Measurements from ENCODE around the gene ZIM2. TPM values are rescaled to one million over a fixed set of nuclear protein-coding genes. Genes with fewer than 3 reads are reported as not detected.

The ZIM2 gene
- total RNA-seq, 6 donors from 2014 or later, result 0.30 to 1.0 TPM; not detected in 4

DNA sequence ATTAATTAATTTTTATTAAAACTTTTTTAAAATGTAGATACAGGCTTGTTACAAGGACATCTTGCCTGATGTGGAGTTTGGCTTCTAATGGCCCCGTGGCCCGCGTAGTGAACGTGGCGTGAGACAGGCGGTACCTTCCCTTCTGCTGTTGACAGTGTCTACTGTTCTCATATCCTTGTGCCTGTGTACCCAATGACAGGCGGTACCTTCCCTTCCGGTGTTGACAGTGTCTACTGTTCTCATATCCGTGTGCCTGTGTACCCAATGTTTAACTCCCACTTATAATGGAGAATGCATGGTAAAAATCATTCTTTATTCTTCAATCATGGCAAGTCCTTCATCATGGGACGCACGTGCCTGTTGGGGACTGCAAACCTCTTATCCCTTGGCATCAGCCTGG lies 89.9 kb downstream of the ZIM2 start:
- no peak for TF ChIP-seq POLR2A (IDR thresholded peaks at IDR 0.05)
- TF ChIP-seq EP300 (IDR thresholded peaks at IDR 0.05), result no peak
- TF ChIP-seq POLR2AphosphoS5 (IDR thresholded peaks at IDR 0.05), result no peak
- TF ChIP-seq, protein P1, sequence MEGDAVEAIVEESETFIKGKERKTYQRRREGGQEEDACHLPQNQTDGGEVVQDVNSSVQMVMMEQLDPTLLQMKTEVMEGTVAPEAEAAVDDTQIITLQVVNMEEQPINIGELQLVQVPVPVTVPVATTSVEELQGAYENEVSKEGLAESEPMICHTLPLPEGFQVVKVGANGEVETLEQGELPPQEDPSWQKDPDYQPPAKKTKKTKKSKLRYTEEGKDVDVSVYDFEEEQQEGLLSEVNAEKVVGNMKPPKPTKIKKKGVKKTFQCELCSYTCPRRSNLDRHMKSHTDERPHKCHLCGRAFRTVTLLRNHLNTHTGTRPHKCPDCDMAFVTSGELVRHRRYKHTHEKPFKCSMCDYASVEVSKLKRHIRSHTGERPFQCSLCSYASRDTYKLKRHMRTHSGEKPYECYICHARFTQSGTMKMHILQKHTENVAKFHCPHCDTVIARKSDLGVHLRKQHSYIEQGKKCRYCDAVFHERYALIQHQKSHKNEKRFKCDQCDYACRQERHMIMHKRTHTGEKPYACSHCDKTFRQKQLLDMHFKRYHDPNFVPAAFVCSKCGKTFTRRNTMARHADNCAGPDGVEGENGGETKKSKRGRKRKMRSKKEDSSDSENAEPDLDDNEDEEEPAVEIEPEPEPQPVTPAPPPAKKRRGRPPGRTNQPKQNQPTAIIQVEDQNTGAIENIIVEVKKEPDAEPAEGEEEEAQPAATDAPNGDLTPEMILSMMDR (IDR thresholded peaks at IDR 0.05), result no peak
- ATAC-seq (ENCODE audit: low FRiP score in 2 of 2) (no peak), DNase-seq (no peak)
- Histone ChIP-seq H3K4me3 (no peak overlapping the region), H3K4me1 (no peaks in the 10 kb centered on the region), H3K36me3 (no peaks in the 10 kb centered on the region), H3K9me3 (no peaks in the 10 kb centered on the region), H3K27ac (no peak overlapping the region), H3K27me3 (no peaks in the 10 kb centered on the region)
- WGBS, 2 donors, result 59 to 67% methylated on average over 11 of the region's 11 CpGs

DNA sequence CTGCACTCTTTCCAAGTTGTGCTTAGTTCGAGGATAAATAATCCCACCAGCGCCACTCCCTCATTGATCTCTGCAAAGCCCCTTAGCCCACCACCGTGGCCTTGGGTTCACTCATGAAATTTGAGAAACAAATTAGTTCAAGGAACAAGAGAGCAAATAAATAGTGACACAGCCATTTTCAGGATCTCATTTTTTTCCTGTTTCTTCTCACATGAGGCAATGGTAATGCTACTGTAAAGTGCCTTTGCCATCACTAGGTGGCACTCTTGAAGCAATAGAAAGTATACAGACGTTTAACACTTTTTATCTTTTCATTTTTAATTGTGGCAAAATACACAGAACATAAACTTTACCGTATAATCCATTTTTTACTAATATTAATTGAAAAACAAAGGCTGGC lies 92.1 kb downstream of the ZIM2 start:
- no peaks in the 10 kb centered on the region for H3K9me3 ChIP-seq
- no peak overlapping the region for H3K27ac ChIP-seq
- ATAC-seq (ENCODE audit: low FRiP score in 2 of 2) (peak in 1 of 2 donors; percentile 46), DNase-seq (no peak)
- no peaks in the 10 kb centered on the region for H3K36me3 ChIP-seq
- H3K27me3 ChIP-seq, result no peaks in the 10 kb centered on the region
- 23 to 25% methylated on average over 5 of the region's 5 CpGs for WGBS, 2 donors
- H3K4me1 ChIP-seq, result no peaks in the 10 kb centered on the region
- H3K4me3 ChIP-seq, result no peak overlapping the region
- TF ChIP-seq, protein P1 (IDR thresholded peaks at IDR 0.05), result peak in 5 of 6 experiments; percentile 12 to 58 (median 34)
- TF ChIP-seq POLR2AphosphoS5 (IDR thresholded peaks at IDR 0.05) (no peak), POLR2A (IDR thresholded peaks at IDR 0.05) (no peak)

DNA sequence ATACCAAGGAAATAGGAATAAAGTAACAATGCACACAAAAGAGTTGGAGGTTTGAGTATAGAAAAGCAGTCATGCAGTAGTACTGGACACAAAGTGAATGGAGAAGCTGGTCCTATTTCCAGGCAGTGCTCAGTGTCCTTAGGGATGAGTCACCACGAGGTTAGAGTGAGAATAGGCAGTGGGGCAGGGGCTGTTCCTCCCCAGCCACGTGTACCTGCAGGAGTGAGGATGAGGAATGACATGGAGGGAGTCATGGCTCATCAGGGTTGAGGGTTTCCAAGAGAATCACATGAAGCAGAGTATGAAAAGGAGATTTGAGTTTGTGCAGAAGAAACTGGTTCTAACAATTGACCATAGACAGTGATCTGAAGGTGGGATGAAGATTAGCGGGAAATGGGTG lies 94.2 kb downstream of the ZIM2 start:
- Histone ChIP-seq H3K4me3 (no peak overlapping the region), H3K36me3 (no peaks in the 10 kb centered on the region), H3K4me1 (no peaks in the 10 kb centered on the region), H3K27me3 (no peaks in the 10 kb centered on the region), H3K27ac (no peak overlapping the region), H3K9me3 (no peaks in the 10 kb centered on the region)
- 45 to 46% methylated on average over 3 of the region's 3 CpGs for WGBS, 2 donors
- DNase-seq (no peak), ATAC-seq (ENCODE audit: low FRiP score in 2 of 2) (no peak)
- TF ChIP-seq POLR2AphosphoS5 (IDR thresholded peaks at IDR 0.05), result no peak
- no peak for TF ChIP-seq EP300 (IDR thresholded peaks at IDR 0.05)
- TF ChIP-seq, protein P1 (IDR thresholded peaks at IDR 0.05), result no peak
- no peak for TF ChIP-seq POLR2A (IDR thresholded peaks at IDR 0.05)

DNA sequence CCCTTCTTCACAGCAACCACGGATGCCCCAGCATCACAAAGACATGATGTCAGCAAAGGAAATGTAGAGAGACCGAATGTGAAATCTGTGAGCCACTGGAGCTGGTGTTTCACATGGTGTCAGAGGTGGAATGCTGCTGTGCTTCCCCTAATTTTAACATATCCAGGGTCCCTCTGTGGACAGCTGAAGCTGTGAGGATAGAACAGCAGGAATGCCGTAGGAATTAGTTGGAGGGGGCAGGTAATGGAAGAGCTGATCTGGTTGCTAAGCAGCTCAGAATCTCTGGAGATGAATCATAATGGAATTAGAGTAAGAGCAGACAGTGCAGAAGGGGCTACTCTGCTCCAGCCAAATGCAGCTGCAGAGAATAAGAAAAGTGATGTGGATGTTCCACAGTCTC lies 100.0 kb downstream of the ZIM2 start:
- no peak overlapping the region for H3K27ac ChIP-seq
- H3K9me3 ChIP-seq, result no peaks in the 10 kb centered on the region
- WGBS, 2 donors, result 16 to 48% methylated on average over 3 of the region's 3 CpGs
- no peak for ATAC-seq (ENCODE audit: low FRiP score in 2 of 2)
- H3K4me1 ChIP-seq, result no peaks in the 10 kb centered on the region
- H3K27me3 ChIP-seq, result no peaks in the 10 kb centered on the region
- DNase-seq, result no peak
- no peak for TF ChIP-seq POLR2AphosphoS5 (IDR thresholded peaks at IDR 0.05)
- TF ChIP-seq, protein P1 (IDR thresholded peaks at IDR 0.05), result no peak
- no peak for TF ChIP-seq POLR2A (IDR thresholded peaks at IDR 0.05)
- no peak for TF ChIP-seq EP300 (IDR thresholded peaks at IDR 0.05)
- H3K4me3 ChIP-seq, result no peak overlapping the region
- H3K36me3 ChIP-seq, result no peaks in the 10 kb centered on the region

DNA sequence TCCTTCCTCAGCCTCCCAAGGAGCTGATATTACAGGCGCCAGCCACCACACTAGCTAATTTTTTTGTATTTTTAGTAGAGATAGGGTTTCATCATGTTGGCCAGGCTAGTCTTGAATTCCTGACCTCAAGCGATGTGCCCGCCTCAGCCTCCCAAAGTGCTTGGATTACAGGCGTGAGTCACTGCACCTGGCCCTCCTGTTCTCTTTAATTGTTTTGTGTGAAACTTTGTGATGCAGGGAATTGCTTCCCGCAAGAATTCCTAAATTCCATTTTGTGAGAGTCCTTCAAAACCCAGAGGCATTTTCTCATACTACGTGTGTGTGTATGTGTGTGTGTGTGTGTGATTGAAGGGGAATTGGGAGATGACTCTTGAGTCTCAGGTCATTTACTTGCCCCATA lies 104.0 kb downstream of the ZIM2 start:
- ATAC-seq (ENCODE audit: low FRiP score in 2 of 2) (no peak), DNase-seq (no peak)
- Histone ChIP-seq H3K27ac (no peak overlapping the region), H3K36me3 (no peaks in the 10 kb centered on the region), H3K9me3 (peaks cover 0 to 3% (median 0%) of the 10 kb centered on the region in 4 donors), H3K4me3 (no peak overlapping the region), H3K27me3 (no peaks in the 10 kb centered on the region), H3K4me1 (no peaks in the 10 kb centered on the region)
- 82 to 84% methylated on average over 6 of the region's 6 CpGs for WGBS, 2 donors
- TF ChIP-seq EP300 (IDR thresholded peaks at IDR 0.05) (no peak), POLR2AphosphoS5 (IDR thresholded peaks at IDR 0.05) (no peak), POLR2A (IDR thresholded peaks at IDR 0.05) (no peak)
- TF ChIP-seq, protein P1 (IDR thresholded peaks at IDR 0.05), result no peak

All from upper lobe of left lung (tissue), 6 donors.